Kidney glomerular epithelial cell (primary cell): ENCODE data around the gene KIAA1755.
"Not testable (repeated sequence)": the region's sequence is repeated elsewhere in the genome, so short reads cannot be mapped to it uniquely, and the experiment has no call there.

Source experiments
- DNase-seq: peaks from one replicate; lab custom pipeline; 2025; lab: John Stamatoyannopoulos, UW

Gene KIAA1755

GRCh38 chr20:38290829-38291814, 30.6 kb upstream of the KIAA1755 start:
- DNase-seq = peak; percentile 66

GRCh38 chr20:38286586-38287531, 26.3 kb upstream of the KIAA1755 start:
- no peak for DNase-seq

- no peak for DNase-seq
Measured at GRCh38 chr20:38284893-38285444, 24.4 kb upstream of the KIAA1755 start.

- not testable (repeated sequence) for DNase-seq
Measured at GRCh38 chr20:38284066-38284650, 23.6 kb upstream of the KIAA1755 start.

- no peak for DNase-seq
Measured at GRCh38 chr20:38283236-38283635, 22.7 kb upstream of the KIAA1755 start.

GRCh38 chr20:38281176-38281915, 20.8 kb upstream of the KIAA1755 start:
- not testable (repeated sequence) for DNase-seq

- no peak for DNase-seq
Measured at GRCh38 chr20:38278763-38279162, 18.2 kb upstream of the KIAA1755 start.

GRCh38 chr20:38278131-38278530, 17.6 kb upstream of the KIAA1755 start:
- no peak for DNase-seq

- no peak for DNase-seq
Measured at GRCh38 chr20:38277691-38278090, 17.2 kb upstream of the KIAA1755 start.

- DNase-seq = no peak
Measured at GRCh38 chr20:38277285-38277684, 16.8 kb upstream of the KIAA1755 start.

GRCh38 chr20:38275815-38276550, 15.4 kb upstream of the KIAA1755 start:
- DNase-seq = peak; percentile 5

- no peak for DNase-seq
Measured at GRCh38 chr20:38272961-38273360, 12.4 kb upstream of the KIAA1755 start.

- DNase-seq = no peak
Measured at GRCh38 chr20:38272398-38272797, 11.9 kb upstream of the KIAA1755 start.

- DNase-seq = no peak
Measured at GRCh38 chr20:38271608-38272120, 11.1 kb upstream of the KIAA1755 start.

GRCh38 chr20:38270869-38271605, 10.5 kb upstream of the KIAA1755 start:
- DNase-seq = peak; percentile 81

- no peak for DNase-seq
Measured at GRCh38 chr20:38269715-38270114, 9.2 kb upstream of the KIAA1755 start.

GRCh38 chr20:38269040-38269439, 8.5 kb upstream of the KIAA1755 start:
- DNase-seq = no peak

- no peak for DNase-seq
Measured at GRCh38 chr20:38267901-38268514, 7.5 kb upstream of the KIAA1755 start.

- DNase-seq = no peak
Measured at GRCh38 chr20:38267296-38267695, 6.8 kb upstream of the KIAA1755 start.
